ENCODE results near the gene AQP3.

The AQP3 gene

DNA sequence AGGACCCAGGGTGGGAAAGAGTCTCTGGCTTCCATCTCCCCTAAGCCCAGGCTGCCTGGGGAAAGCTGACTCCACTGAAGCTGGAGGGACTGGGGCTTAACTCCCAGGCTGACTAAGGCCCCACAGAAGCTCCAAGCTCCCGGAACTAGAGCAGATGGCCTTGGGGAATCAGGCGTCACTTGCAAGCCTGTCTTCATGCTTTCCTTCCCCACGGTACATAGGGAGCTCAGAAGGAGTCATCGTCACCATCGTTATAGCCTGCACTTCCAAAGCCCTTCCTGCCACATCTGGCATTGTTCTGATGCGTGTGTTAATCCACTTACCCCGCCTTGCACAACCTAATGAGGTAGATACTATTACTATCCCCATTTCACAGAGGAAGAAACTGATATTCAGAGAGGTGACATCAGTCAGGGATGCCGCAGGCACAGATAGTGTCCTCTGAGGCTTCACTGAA, 11.5 kb downstream of the AQP3 start:
- H3K4me3 ChIP-seq (replicated peaks in 1 of 2; ENCODE audit: low read depth in 2 of 2, low read length in 2 of 2), result no peak overlapping the region
- no peak for DNase-seq (ENCODE audit: low read depth in 2 of 2)
- TF ChIP-seq, protein P1, sequence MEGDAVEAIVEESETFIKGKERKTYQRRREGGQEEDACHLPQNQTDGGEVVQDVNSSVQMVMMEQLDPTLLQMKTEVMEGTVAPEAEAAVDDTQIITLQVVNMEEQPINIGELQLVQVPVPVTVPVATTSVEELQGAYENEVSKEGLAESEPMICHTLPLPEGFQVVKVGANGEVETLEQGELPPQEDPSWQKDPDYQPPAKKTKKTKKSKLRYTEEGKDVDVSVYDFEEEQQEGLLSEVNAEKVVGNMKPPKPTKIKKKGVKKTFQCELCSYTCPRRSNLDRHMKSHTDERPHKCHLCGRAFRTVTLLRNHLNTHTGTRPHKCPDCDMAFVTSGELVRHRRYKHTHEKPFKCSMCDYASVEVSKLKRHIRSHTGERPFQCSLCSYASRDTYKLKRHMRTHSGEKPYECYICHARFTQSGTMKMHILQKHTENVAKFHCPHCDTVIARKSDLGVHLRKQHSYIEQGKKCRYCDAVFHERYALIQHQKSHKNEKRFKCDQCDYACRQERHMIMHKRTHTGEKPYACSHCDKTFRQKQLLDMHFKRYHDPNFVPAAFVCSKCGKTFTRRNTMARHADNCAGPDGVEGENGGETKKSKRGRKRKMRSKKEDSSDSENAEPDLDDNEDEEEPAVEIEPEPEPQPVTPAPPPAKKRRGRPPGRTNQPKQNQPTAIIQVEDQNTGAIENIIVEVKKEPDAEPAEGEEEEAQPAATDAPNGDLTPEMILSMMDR (IDR thresholded peaks at IDR 0.05; ENCODE audit: low read depth, low read length), result no peak

DNA sequence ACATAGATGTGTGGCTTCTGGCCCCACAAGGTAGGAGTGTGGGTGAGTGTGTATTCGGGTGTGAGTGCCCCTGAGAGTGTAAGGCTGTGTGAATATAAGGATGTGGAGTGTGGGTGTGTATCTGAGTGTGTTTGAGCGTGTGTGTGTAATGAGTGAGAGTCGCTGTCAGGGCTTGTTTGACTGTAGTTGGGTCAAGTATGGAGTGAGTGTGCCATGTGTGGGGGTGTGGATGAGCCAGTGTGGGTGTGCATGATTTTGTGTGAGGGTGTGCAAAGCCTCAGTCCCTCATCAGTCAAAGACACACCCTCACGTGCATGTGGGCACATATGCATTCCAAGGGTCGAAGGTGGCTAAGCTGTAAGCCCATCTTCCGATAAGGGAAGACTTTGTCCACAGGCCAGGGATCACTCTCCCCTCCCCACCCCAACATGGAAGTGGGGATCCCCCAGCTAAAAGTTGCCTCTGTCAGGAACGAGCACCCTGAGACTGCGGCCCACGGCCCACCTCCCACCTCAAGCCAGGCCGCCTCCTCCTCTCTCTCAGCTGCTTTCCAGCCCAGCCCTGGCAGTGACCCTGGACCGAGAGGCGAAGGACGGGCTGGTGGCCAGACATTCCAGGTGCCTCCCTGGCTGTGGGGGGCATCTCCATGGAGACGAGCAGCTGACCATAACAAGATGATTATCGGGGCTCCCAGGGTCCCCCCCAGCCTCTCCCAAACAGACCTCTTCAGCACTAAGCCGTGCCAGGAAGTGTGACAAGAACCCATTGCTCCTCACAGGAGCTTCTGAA, 12.9 kb downstream of the AQP3 start:
- no peak for DNase-seq (ENCODE audit: low read depth in 2 of 2)
- TF ChIP-seq, protein P1 (IDR thresholded peaks at IDR 0.05; ENCODE audit: low read depth, low read length), result no peak
- H3K4me3 ChIP-seq (replicated peaks in 1 of 2; ENCODE audit: low read depth in 2 of 2, low read length in 2 of 2), result no peak overlapping the region

DNA sequence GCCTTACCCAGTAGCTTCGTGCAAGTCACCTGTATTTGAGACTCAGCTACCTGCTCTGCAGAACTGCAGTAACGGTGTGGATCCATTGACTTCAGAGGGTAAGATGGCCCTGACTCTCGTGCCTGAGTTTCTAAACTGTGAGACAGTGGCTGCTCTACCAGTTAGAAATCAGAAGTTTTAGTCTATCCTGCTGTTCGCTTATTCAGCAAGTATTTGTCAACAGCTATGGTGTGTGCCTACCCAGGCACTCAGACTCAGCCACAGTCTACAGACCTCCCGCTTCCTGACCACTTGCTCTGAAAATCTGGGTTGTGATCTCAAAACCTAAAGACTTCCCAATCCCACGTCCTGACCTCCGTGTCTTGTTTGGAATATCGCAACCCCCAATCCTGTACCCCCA, 13.5 kb downstream of the AQP3 start:
- no peak overlapping the region for H3K4me3 ChIP-seq (replicated peaks in 1 of 2; ENCODE audit: low read depth in 2 of 2, low read length in 2 of 2)
- TF ChIP-seq, protein P1 (IDR thresholded peaks at IDR 0.05; ENCODE audit: low read depth, low read length), result no peak
- no peak for DNase-seq (ENCODE audit: low read depth in 2 of 2)

DNA sequence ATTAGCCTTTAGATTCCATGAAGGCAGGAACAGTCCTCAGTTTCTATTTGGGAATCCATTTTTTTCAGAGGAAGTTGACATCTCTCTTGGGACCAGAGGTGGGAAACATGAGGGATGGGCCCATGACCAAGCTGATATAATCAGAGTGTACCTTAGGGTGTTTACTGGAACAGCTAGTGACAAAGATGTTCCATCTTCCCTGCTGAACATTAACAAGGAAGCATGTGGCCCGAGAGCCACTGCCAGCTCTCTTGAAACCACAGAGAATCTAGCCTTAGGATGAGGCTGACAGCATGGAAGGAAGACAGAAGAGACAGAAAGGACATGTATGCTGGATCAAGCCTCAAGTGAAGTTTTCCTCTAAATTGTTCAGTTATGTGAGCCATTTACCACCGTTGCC, 16.0 kb downstream of the AQP3 start:
- no peak for DNase-seq (ENCODE audit: low read depth in 2 of 2)
- H3K4me3 ChIP-seq (replicated peaks in 1 of 2; ENCODE audit: low read depth in 2 of 2, low read length in 2 of 2), result no peak overlapping the region
- TF ChIP-seq, protein P1 (IDR thresholded peaks at IDR 0.05; ENCODE audit: low read depth, low read length), result no peak

DNA sequence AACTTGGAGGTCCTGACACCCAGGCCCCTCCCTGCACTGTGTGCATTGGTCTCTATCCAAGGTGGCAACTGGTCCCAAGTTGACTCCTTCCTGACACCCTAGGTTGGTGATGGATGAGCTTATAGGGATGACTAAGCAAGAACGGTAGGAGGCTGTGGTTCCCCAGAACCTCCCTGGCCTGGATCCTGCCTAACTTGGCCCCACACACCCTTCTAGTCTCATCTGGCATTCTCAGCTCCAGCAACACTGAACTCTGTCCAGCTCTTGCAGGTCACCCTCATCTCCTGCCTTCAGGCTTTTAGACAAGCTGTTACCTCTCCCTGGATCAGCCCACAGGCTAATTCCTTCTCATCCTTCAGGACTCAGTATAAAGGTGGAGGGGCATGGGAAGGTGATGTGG, 16.5 kb downstream of the AQP3 start:
- DNase-seq (ENCODE audit: low read depth in 2 of 2), result no peak
- TF ChIP-seq, protein P1 (IDR thresholded peaks at IDR 0.05; ENCODE audit: low read depth, low read length), result no peak

DNA sequence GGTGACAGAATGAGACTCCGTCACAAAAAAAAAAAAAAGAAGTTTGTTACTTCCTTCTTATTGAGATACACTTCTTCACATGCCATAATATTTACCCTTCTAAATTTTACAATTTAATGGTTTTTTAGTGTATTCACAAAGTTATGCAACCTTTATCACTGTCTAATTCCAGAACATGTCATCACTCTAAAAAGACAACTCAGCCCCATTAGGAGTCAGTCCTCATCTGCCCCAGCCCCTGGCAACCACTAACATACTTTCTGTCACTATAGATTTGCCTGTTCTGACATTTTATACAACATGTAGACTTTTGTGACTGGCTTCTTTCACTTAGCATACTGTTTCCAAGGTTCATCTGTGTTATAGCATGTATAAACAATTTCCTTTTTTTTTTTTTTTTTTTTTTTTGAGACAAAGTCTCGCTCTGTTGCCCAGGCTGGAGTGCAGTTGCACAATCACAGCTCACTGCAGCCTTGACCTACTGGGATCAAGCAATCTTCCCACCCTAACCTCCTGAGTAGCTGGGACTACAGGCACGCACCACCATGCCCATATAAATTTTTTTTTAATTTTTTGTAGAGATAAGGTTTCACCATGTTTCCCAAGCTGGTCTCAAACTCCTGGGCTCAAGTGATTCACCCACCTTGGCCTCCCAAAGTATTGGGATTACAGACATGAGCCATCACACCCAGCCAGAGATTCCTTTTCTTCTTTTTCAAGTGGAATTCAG, 18.0 kb downstream of the AQP3 start:
- H3K4me3 ChIP-seq (replicated peaks in 1 of 2; ENCODE audit: low read depth in 2 of 2, low read length in 2 of 2), result no peak overlapping the region
- TF ChIP-seq, protein P1 (IDR thresholded peaks at IDR 0.05; ENCODE audit: low read depth, low read length), result no peak
- DNase-seq (ENCODE audit: low read depth in 2 of 2), result peak in 1 of 2 donors; percentile 59

More for the DNA sequence above, 16.5 kb downstream of the AQP3 start:
- H3K4me3 ChIP-seq (replicated peaks in 1 of 2; ENCODE audit: low read depth in 2 of 2, low read length in 2 of 2), result no peak overlapping the region

All from cardiac fibroblast (primary cell).